ENCODE results near the gene CCL2. TPM values are rescaled to one million over a fixed set of nuclear protein-coding genes. Genes with fewer than 3 reads are reported as not detected.

The CCL2 gene
- total RNA-seq, 2 donors from 2014 or later: 30.2 to 41.8 TPM

DNA sequence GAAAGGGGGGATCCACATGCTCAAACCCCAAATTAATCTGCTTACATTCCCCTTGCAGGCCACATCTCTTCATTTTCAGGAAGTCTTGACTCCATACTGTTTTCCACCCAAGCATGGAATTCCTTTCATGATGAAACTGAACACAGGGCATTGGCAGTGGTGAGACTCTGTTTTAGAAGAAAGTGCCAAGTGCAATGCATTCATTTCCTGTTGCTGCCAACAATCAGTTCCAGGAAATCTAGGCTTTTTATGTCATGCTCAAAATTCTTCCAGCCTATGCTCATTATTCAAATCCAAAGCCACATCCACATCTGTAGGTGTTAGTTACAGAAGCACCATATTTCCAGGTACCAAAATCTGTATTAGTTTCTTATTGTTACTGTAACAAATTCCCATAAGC is 4.1 kb downstream of the CCL2 start:
- no peak for TF ChIP-seq CTCF (IDR thresholded peaks at IDR 0.05)
- TF ChIP-seq POLR2AphosphoS5 (IDR thresholded peaks at IDR 0.05): no peak
- TF ChIP-seq POLR2A (IDR thresholded peaks at IDR 0.05): no peak
- DNase-seq (ENCODE audit: low spot score): no peak
- H3K9me3 ChIP-seq: no peaks in the 10 kb centered on the region
- H3K4me3 ChIP-seq: no peak overlapping the region
- H3K27me3 ChIP-seq (replicated peaks; ENCODE audit: insufficient read depth): no peaks in the 10 kb centered on the region
- intact Hi-C loops (cut with DNase I): loop anchor here (5.0 to 10.0 kb wide), 2 partner anchors 96 to 1318 kb away; partner anchors contain the start of genes CCL13 and PEX12
- no peaks in the 10 kb centered on the region for H3K36me3 ChIP-seq
- H3K4me1 ChIP-seq (replicated peaks): peaks cover 4% of the 10 kb centered on the region
- no peak overlapping the region for H3K27ac ChIP-seq

- intact Hi-C loops (cut with DNase I): no loop called here
- TF ChIP-seq POLR2AphosphoS5 (IDR thresholded peaks at IDR 0.05): no peak
- WGBS: 16% methylated on average over 4 of the region's 4 CpGs
- Histone ChIP-seq H3K27ac (no peak overlapping the region), H3K36me3 (no peaks in the 10 kb centered on the region), H3K27me3 (replicated peaks; ENCODE audit: insufficient read depth) (no peaks in the 10 kb centered on the region), H3K4me1 (replicated peaks) (no peaks in the 10 kb centered on the region), H3K9me3 (no peaks in the 10 kb centered on the region), H3K4me3 (no peak overlapping the region)
- DNase-seq (ENCODE audit: low spot score): no peak
These were observed 5.8 kb downstream of the CCL2 start for GRCh38 chr17:34260861-34261260.

DNA sequence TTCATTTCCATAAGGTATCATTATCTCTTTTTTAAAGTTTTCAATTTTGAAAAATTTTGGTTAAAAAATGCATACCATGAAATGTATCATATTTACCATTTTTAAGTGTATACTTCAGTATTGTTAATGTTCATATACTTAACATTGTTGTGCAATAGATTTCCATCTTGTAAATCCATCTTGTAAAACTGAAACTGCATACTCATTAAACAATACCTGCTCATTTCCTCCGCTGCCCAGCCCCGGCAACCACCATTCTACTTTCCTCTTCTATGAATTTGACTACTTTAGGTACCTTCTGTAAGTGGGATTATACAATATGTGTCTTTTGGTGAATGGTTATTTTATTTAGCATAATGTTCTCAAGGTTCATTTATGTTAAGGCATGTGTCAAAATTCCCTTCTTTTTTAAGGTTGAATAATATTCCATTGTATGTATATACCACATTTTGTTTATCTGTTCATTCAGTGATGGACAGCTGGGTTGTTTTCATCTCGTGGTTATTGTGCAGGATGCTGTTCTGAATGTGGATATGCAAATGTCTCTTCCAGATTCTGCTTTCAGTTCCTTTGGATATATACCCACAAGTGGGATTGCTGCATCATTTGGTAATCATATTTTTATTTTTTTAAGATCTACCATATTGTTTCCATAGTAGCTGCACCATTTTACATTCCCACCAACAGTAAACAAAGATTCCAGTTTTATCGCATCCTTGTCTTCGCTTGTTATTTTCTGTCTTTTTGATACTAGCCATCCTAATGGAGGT is 6.7 kb downstream of the CCL2 start:
- Histone ChIP-seq H3K27ac (no peak overlapping the region), H3K9me3 (no peaks in the 10 kb centered on the region), H3K36me3 (no peaks in the 10 kb centered on the region), H3K4me1 (replicated peaks) (no peaks in the 10 kb centered on the region), H3K4me3 (no peak overlapping the region), H3K27me3 (replicated peaks; ENCODE audit: insufficient read depth) (no peaks in the 10 kb centered on the region)
- intact Hi-C loops (cut with DNase I): no loop called here
- no peak for DNase-seq (ENCODE audit: low spot score)
- 66% methylated on average over 5 of the region's 5 CpGs for WGBS
- TF ChIP-seq CTCF (IDR thresholded peaks at IDR 0.05) (no peak), POLR2A (IDR thresholded peaks at IDR 0.05) (no peak), POLR2AphosphoS5 (IDR thresholded peaks at IDR 0.05) (no peak)

DNA sequence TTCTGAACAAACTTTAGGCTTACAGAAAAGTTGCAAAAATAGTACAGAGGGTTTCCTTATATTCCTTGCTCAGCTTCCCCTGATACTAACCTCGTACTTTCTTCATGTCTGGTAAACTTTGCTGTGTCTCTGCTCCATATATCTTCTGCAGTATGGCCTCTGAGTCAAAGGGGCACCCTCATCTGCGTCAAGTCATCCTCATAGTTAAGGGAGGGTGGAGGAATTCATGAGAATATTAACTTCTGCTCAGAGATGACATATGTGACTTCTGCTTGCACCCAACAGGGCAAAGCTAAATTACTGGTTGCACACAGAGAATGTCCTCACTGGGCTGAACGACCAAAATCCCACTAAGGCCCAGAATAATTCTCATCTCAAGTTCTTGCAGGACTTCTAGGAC is 10.6 kb downstream of the CCL2 start:
- Histone ChIP-seq H3K9me3 (no peaks in the 10 kb centered on the region), H3K36me3 (no peaks in the 10 kb centered on the region), H3K27me3 (replicated peaks; ENCODE audit: insufficient read depth) (peaks cover 3% of the 10 kb centered on the region), H3K4me3 (no peak overlapping the region), H3K27ac (no peak overlapping the region), H3K4me1 (replicated peaks) (no peaks in the 10 kb centered on the region)
- TF ChIP-seq POLR2A (IDR thresholded peaks at IDR 0.05) (no peak), CTCF (IDR thresholded peaks at IDR 0.05) (no peak), POLR2AphosphoS5 (IDR thresholded peaks at IDR 0.05) (no peak)
- DNase-seq (ENCODE audit: low spot score): no peak
- WGBS: 53% methylated on average over 3 of the region's 3 CpGs
- intact Hi-C loops (cut with DNase I): no loop called here

GRCh38 chr17:34269969-34270368 is 14.9 kb downstream of the CCL2 start, which contains the start of gene CCL7:
CCL7 (plus strand) TSS chr17:34270221; CDS start chr17:34270291, 70 bp downstream.
- H3K27me3 ChIP-seq (replicated peaks; ENCODE audit: insufficient read depth): peaks cover 4% of the 10 kb centered on the region
- H3K27ac ChIP-seq: no peak within 1 kb of the TSS
- no peaks in the 10 kb centered on the region for H3K36me3 ChIP-seq
- intact Hi-C loops (cut with DNase I): no loop called here
- no peak for DNase-seq (ENCODE audit: low spot score)
- TF ChIP-seq CTCF (IDR thresholded peaks at IDR 0.05) (no peak), POLR2A (IDR thresholded peaks at IDR 0.05) (no peak), POLR2AphosphoS5 (IDR thresholded peaks at IDR 0.05) (no peak)
- WGBS: 0% methylated on average over 1 of the region's 1 CpG
- H3K4me1 ChIP-seq (replicated peaks): no peaks in the 10 kb centered on the region
- no peaks in the 10 kb centered on the region for H3K9me3 ChIP-seq
- H3K4me3 ChIP-seq: no peak within 1 kb of the TSS
